ENCODE results near the gene CGB3.

- TF ChIP-seq CTCF (IDR thresholded peaks at IDR 0.05) (no peak), POLR2A (IDR thresholded peaks at IDR 0.05) (no peak)
These were observed 43.4 kb upstream of the CGB3 start for GRCh38 chr19:49067554-49067953.

Measured in tibial nerve (tissue), 3 donors.